ENCODE results near the gene C8G. TPM values are rescaled to one million over a fixed set of nuclear protein-coding genes. Genes with fewer than 3 reads are reported as not detected.
A peak's percentile ranks its signal among the peaks of the same experiment; 100 is the strongest.

The C8G gene
- total RNA-seq, 1 donor from 2014 or later, result 1.1 TPM

DNA sequence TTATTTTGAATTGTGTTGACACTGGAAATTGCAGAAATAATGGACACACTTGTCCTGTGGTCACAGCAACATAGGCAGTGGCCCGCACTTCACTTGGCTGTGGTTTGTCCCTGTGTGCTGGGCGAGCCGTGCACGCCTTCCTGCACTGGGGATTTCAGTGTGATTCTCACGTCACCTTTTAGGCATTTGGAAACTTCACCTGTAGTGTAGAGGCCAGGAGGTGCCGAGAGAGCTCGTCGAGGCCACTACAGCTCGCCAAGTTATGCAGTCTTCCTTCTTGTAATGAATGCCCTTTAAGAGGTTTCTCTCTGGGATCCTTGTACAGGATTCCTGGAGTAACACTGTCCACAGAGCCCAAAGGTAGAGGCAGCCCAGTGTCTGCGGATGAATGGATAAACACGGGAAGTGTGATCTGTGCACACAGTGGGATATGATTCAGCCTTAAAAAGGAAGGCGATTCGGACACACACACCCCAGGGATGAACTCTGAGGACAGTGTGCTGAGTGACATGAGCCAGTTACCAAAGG is 44.0 kb upstream of the C8G start:
- DNase-seq, result peak; percentile 81
- Histone ChIP-seq H3K27me3 (no peaks in the 10 kb centered on the region), H3K36me3 (peaks cover 25% of the 10 kb centered on the region), H3K4me1 (peaks cover 31% of the 10 kb centered on the region), H3K4me3 (no peak overlapping the region), H3K9me3 (no peaks in the 10 kb centered on the region), H3K27ac (peak overlapping the region; percentile 83)
- intact Hi-C loops (cut with DNase I), result no loop called here
- peak; percentile 82 for ATAC-seq
- TF ChIP-seq, protein P1, sequence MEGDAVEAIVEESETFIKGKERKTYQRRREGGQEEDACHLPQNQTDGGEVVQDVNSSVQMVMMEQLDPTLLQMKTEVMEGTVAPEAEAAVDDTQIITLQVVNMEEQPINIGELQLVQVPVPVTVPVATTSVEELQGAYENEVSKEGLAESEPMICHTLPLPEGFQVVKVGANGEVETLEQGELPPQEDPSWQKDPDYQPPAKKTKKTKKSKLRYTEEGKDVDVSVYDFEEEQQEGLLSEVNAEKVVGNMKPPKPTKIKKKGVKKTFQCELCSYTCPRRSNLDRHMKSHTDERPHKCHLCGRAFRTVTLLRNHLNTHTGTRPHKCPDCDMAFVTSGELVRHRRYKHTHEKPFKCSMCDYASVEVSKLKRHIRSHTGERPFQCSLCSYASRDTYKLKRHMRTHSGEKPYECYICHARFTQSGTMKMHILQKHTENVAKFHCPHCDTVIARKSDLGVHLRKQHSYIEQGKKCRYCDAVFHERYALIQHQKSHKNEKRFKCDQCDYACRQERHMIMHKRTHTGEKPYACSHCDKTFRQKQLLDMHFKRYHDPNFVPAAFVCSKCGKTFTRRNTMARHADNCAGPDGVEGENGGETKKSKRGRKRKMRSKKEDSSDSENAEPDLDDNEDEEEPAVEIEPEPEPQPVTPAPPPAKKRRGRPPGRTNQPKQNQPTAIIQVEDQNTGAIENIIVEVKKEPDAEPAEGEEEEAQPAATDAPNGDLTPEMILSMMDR (IDR thresholded peaks at IDR 0.05), result no peak

DNA sequence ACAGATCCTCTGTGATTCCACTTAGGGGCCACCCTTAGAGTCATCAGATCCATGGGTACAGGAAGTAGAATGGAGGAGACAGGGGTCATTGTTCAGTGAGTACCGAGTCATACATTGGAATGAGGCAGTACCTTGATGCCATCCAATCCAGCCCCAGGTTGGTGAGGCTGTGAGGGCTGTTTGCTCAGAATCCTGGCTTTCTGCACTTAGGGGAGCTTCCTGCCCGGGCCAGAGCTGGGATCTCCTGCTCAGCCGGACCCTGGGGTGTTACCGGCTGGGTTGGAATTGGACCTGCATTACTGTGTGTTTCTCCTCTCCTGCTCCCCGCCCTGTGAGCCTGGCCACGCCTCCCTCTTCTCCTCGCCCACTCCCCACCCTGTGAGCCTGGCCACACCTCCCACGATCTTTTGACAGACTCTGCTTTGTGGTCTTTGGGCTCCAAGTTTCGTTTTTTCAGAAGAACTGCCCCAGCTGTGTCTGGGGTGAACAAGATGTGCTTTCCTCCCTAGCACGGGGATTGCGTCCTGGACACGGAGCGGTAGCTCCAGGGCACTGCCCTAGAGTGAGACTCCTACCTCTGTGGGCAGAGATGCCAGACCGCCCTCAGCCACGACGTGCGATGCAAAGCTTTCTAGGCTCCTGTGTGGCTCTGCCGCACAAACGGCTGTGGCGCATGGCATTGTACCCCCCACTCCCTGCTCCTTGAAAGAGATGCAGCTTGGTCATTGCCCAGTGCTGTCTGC is 43.4 kb upstream of the C8G start:
- peaks cover 31% of the 10 kb centered on the region for H3K4me1 ChIP-seq
- DNase-seq (no peak), ATAC-seq (peak; percentile 46)

DNA sequence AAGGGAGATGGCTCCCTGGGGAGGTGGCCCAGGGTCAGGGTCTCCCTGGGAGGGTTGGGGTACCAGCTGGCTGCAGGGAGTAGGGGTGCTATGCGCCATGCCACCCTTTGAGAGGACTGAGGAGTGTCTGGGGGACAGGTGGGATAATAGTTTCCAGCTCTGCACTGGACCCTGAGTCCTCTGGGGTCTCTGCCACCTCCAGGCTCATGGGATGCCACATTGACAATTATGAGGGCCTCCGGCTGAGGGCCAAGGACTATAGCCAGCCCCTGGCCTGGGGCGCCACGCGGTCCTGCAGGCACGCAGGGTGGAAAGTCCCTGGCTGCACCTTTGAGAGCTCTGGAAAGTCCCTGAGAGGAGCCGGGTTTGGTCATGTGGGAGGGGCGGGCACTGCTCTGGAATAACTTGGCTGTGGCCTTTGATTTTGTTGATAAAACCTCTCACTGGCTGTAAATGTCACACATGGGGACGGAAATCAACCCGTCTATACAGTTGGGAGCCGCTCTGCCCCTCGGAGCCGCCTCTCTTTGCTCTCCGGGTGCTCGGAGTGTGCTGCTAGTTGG is 42.7 kb upstream of the C8G start:
- no peaks in the 10 kb centered on the region for H3K27me3 ChIP-seq
- ATAC-seq, result peak; percentile 86
- DNase-seq, result peak; percentile 86
- H3K36me3 ChIP-seq, result peaks cover 25% of the 10 kb centered on the region
- intact Hi-C loops (cut with DNase I), result no loop called here
- TF ChIP-seq, protein P1 (IDR thresholded peaks at IDR 0.05), result no peak
- no peaks in the 10 kb centered on the region for H3K9me3 ChIP-seq
- H3K4me1 ChIP-seq, result peaks cover 31% of the 10 kb centered on the region
- H3K4me3 ChIP-seq, result no peak overlapping the region
- H3K27ac ChIP-seq, result peak overlapping the region; percentile 83

More for the DNA sequence above, 43.4 kb upstream of the C8G start:
- intact Hi-C loops (cut with DNase I), result no loop called here
- no peaks in the 10 kb centered on the region for H3K27me3 ChIP-seq
- TF ChIP-seq, protein P1 (IDR thresholded peaks at IDR 0.05), result no peak
- H3K9me3 ChIP-seq, result no peaks in the 10 kb centered on the region
- peak overlapping the region; percentile 83 for H3K27ac ChIP-seq
- no peak overlapping the region for H3K4me3 ChIP-seq
- peaks cover 25% of the 10 kb centered on the region for H3K36me3 ChIP-seq

DNA sequence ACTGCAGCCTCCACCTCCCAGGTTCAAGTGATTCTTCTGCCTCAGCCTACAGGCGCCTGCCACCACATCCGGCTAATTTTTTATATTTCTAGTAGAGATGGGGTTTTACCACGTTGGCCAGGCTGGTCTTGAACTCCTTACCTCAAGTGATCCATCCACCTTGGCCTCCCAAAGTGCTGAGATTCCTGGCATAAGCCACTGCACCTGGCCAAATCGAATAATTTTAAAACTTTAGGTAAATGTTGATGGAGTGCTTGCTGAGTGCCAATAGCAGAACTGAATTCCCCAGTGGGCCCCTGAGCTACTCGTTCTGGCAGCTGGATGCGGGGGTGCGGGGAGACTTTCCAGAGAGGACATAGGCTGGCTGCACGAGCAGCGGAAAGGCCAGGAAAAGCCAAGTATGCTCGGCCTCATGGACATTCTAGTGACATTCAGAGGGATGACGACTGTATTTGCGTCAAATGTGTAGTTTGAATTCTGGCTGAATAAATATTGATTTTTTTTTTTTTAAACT is 41.9 kb upstream of the C8G start:
- H3K4me3 ChIP-seq, result no peak overlapping the region
- H3K4me1 ChIP-seq, result peaks cover 31% of the 10 kb centered on the region
- TF ChIP-seq, protein P1 (IDR thresholded peaks at IDR 0.05), result no peak
- H3K27ac ChIP-seq, result peak overlapping the region; percentile 83
- no peaks in the 10 kb centered on the region for H3K9me3 ChIP-seq
- intact Hi-C loops (cut with DNase I), result no loop called here
- ATAC-seq, result no peak
- no peaks in the 10 kb centered on the region for H3K27me3 ChIP-seq
- H3K36me3 ChIP-seq, result peaks cover 29% of the 10 kb centered on the region
- no peak for DNase-seq

DNA sequence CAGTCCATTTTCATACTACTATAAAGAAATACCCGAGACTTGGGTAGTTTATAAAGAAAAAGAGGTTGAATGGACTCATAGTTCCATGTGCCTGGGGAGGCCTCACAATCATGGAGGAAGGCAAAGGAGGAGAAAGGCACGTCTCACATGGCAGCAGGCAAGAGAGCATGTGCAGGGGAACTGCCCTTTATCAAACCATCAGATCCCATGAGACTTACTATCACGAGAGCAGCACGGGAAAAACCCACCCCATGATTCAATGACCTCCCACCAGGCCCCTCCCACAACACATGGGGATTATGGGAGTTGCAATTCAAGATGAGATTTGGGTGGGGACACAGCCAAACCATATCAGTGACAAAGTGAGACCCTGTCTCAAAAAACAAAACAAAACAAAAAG is 38.8 kb upstream of the C8G start:
- TF ChIP-seq, protein P1 (IDR thresholded peaks at IDR 0.05), result no peak
- Histone ChIP-seq H3K9me3 (no peaks in the 10 kb centered on the region), H3K4me1 (peaks cover 22% of the 10 kb centered on the region), H3K36me3 (peaks cover 13% of the 10 kb centered on the region), H3K27me3 (no peaks in the 10 kb centered on the region), H3K27ac (no peak overlapping the region), H3K4me3 (no peak overlapping the region)
- no peak for ATAC-seq
- no peak for DNase-seq
- intact Hi-C loops (cut with DNase I), result no loop called here
